Measurements from ENCODE around the gene PLEKHG3. TPM values are rescaled to one million over a fixed set of nuclear protein-coding genes. Genes with fewer than 3 reads are reported as not detected.

Gene PLEKHG3
- total and polyA plus RNA-seq, 10 of the 15 experiments (the other 5 are each of a cell fraction or from before 2014, with no cell fraction given) = 0.03 to 0.73 (median 0.07) TPM; not detected in 5

DNA sequence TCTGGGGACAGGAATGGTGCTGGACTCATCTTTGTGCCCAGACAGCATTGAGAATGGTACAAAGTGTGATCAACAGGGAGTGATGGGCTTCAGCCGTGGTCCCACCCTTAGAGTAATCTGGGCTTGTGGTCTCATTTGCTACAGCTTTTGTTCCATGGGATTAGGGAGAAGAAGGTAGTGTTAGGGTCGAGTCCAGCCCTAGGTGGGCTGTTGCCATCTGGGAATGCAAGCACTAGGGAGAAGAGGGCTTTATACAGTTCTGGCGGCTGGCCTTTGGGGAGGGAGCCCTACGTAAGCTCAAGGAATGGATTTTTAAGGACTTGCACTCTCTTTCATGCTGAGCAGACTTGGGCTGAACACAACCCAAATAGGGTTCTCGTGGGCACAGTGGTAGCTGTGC, 4.9 kb downstream of the PLEKHG3 start:
- H3K79me2 ChIP-seq (ENCODE audit: control insufficient read depth, insufficient read depth, low read length) = no peaks in the 10 kb centered on the region
- peaks cover 5% of the 10 kb centered on the region; the same call in 1 of the 2 replicates for H3K4me1 ChIP-seq (ENCODE audit: control insufficient read depth, insufficient read depth, low read length)
- no peak for DNase-seq (ENCODE audit: low read depth, low spot score)
- RAD21 ChIA-PET (ENCODE audit: unreplicated experiment) = interaction anchor here (0.8 kb wide), 1 partner anchor 39 kb away, joined by 3 read pairs; no protein-coding TSS in a partner anchor
- CTCF ChIA-PET = interaction anchor here (0.7 to 3.3 kb wide), 5 partner anchors 8 to 39 kb away, joined by 3 to 10 read pairs (median 4); no protein-coding TSS in a partner anchor
- no peaks in the 10 kb centered on the region for H4K20me1 ChIP-seq (ENCODE audit: control insufficient read depth, insufficient read depth)
- POLR2A ChIA-PET = no interaction called here
- in situ Hi-C loops (cut with MboI) = no loop called here
- WGBS (ENCODE audit: insufficient coverage, insufficient replicate concordance, low lambda C conversion rate, missing lambda C conversion rate) = 38% methylated on average over 5 of the region's 5 CpGs
- no peaks in the 10 kb centered on the region for H3K36me3 ChIP-seq (ENCODE audit: control insufficient read depth in 2 of 2, insufficient read depth in 2 of 2, low read length in 1 of 2)
- H3K27me3 ChIP-seq (replicated peaks in 1 of 2; ENCODE audit: control insufficient read depth in 2 of 2, insufficient read depth in 2 of 2, low read length in 1 of 2) = peaks cover 3 to 9% of the 10 kb centered on the region in 2 experiments; a peak in 3 of 4 replicates
- no peak overlapping the region for H3K9ac ChIP-seq (ENCODE audit: control insufficient read depth, insufficient read depth, low read length)
- SMC1A ChIA-PET (ENCODE audit: uncharacterized antibody, unreplicated experiment) = interaction anchor here (0.6 to 1.5 kb wide), 4 partner anchors 10 to 17 kb away, joined by 3 to 4 read pairs (median 4); no protein-coding TSS in a partner anchor
- H3K4me2 ChIP-seq (ENCODE audit: control insufficient read depth, insufficient read depth) = no peak overlapping the region
- peaks cover 2% of the 10 kb centered on the region; the same call in 2 of the 3 replicates for H3K9me3 ChIP-seq (replicated peaks; ENCODE audit: control insufficient read depth, insufficient read depth, low read length)
- FAIRE-seq = no peak
- intact Hi-C loops (cut with micrococcal nuclease; ENCODE audit: unreplicated experiment) = no loop called here
- no TSS peak for BruUV-seq (replicated peaks)
- ATAC-seq = no peak
- no peak overlapping the region for H3K27ac ChIP-seq (ENCODE audit: control insufficient read depth, insufficient read depth)
- H3K4me3 ChIP-seq = no peak overlapping the region
- H2AFZ ChIP-seq (ENCODE audit: control insufficient read depth, low read depth, low read length) = no peak overlapping the region
- TF ChIP-seq NR2C2 (IDR thresholded peaks at IDR 0.05; ENCODE audit: borderline replicate concordance, control insufficient read depth, insufficient read length, low read depth) (no peak), RAD51 (IDR thresholded peaks at IDR 0.05) (no peak), ETV6 (conservative IDR thresholded peaks at IDR 0.05 in 1 of 2, IDR thresholded peaks at IDR 0.05 in 1 of 2; ENCODE audit: borderline replicate concordance in 1 of 2, low read depth in 1 of 2) (no peak), CEBPB (IDR thresholded peaks at IDR 0.05; ENCODE audit: borderline replicate concordance in 1 of 2, low read depth in 2 of 2, low read length in 2 of 2) (no peak), RBBP5 (conservative IDR thresholded peaks at IDR 0.05) (no peak), NBN (IDR thresholded peaks at IDR 0.05) (no peak), ZNF24 (IDR thresholded peaks at IDR 0.05) (no peak), CHD2 (IDR thresholded peaks at IDR 0.05; ENCODE audit: borderline replicate concordance, low read depth, low read length) (no peak), KLF5 (IDR thresholded peaks at IDR 0.05; ENCODE audit: partially characterized antibody) (no peak), STAT1 (conservative IDR thresholded peaks at IDR 0.05) (no peak), MXI1 (IDR thresholded peaks at IDR 0.05; ENCODE audit: low read depth, low read length) (no peak), ZBED1 (IDR thresholded peaks at IDR 0.05; ENCODE audit: borderline replicate concordance) (no peak)
- TF ChIP-seq, protein P1, sequence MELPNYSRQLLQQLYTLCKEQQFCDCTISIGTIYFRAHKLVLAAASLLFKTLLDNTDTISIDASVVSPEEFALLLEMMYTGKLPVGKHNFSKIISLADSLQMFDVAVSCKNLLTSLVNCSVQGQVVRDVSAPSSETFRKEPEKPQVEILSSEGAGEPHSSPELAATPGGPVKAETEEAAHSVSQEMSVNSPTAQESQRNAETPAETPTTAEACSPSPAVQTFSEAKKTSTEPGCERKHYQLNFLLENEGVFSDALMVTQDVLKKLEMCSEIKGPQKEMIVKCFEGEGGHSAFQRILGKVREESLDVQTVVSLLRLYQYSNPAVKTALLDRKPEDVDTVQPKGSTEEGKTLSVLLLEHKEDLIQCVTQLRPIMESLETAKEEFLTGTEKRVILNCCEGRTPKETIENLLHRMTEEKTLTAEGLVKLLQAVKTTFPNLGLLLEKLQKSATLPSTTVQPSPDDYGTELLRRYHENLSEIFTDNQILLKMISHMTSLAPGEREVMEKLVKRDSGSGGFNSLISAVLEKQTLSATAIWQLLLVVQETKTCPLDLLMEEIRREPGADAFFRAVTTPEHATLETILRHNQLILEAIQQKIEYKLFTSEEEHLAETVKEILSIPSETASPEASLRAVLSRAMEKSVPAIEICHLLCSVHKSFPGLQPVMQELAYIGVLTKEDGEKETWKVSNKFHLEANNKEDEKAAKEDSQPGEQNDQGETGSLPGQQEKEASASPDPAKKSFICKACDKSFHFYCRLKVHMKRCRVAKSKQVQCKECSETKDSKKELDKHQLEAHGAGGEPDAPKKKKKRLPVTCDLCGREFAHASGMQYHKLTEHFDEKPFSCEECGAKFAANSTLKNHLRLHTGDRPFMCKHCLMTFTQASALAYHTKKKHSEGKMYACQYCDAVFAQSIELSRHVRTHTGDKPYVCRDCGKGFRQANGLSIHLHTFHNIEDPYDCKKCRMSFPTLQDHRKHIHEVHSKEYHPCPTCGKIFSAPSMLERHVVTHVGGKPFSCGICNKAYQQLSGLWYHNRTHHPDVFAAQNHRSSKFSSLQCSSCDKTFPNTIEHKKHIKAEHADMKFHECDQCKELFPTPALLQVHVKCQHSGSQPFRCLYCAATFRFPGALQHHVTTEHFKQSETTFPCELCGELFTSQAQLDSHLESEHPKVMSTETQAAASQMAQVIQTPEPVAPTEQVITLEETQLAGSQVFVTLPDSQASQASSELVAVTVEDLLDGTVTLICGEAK (IDR thresholded peaks at IDR 0.05; ENCODE audit: borderline replicate concordance) = no peak
- TF ChIP-seq, protein P2, sequence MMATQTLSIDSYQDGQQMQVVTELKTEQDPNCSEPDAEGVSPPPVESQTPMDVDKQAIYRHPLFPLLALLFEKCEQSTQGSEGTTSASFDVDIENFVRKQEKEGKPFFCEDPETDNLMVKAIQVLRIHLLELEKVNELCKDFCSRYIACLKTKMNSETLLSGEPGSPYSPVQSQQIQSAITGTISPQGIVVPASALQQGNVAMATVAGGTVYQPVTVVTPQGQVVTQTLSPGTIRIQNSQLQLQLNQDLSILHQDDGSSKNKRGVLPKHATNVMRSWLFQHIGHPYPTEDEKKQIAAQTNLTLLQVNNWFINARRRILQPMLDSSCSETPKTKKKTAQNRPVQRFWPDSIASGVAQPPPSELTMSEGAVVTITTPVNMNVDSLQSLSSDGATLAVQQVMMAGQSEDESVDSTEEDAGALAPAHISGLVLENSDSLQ (IDR thresholded peaks at IDR 0.05) = no peak
- TF ChIP-seq, protein P3, sequence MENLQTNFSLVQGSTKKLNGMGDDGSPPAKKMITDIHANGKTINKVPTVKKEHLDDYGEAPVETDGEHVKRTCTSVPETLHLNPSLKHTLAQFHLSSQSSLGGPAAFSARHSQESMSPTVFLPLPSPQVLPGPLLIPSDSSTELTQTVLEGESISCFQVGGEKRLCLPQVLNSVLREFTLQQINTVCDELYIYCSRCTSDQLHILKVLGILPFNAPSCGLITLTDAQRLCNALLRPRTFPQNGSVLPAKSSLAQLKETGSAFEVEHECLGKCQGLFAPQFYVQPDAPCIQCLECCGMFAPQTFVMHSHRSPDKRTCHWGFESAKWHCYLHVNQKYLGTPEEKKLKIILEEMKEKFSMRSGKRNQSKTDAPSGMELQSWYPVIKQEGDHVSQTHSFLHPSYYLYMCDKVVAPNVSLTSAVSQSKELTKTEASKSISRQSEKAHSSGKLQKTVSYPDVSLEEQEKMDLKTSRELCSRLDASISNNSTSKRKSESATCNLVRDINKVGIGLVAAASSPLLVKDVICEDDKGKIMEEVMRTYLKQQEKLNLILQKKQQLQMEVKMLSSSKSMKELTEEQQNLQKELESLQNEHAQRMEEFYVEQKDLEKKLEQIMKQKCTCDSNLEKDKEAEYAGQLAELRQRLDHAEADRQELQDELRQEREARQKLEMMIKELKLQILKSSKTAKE (IDR thresholded peaks at IDR 0.05; ENCODE audit: low read depth, poor library complexity, severe bottlenecking) = no peak
